Neural cell (in vitro differentiated cells): ENCODE measurements around the gene TBC1D19.

Source experiments
- EP300 ChIP-seq: fragments of 450-650 bp; conservative IDR thresholded peaks from 2 replicates; pipeline ENCODE4 v1.6.1; 2014; ENCODE audit warnings: antibody characterized with exemption, mild to moderate bottlenecking, moderate library complexity; ENCODE audit not compliant: poor library complexity, severe bottlenecking
- SMC3 ChIP-seq: fragments of 450-650 bp; conservative IDR thresholded peaks from 2 replicates; pipeline ENCODE4 v1.6.1; 2014; ENCODE audit warnings: antibody characterized with exemption, mild to moderate bottlenecking, moderate library complexity; ENCODE audit not compliant: poor library complexity
- TF ChIP-seq, protein P1 (sequence below): fragments of 450-650 bp; IDR thresholded peaks from 2 replicates; pipeline ENCODE4 v1.5.1; 2014; ENCODE audit warnings: antibody characterized with exemption, mild to moderate bottlenecking, moderate library complexity; ENCODE audit not compliant: poor library complexity, severe bottlenecking

- TF ChIP-seq, protein P1, sequence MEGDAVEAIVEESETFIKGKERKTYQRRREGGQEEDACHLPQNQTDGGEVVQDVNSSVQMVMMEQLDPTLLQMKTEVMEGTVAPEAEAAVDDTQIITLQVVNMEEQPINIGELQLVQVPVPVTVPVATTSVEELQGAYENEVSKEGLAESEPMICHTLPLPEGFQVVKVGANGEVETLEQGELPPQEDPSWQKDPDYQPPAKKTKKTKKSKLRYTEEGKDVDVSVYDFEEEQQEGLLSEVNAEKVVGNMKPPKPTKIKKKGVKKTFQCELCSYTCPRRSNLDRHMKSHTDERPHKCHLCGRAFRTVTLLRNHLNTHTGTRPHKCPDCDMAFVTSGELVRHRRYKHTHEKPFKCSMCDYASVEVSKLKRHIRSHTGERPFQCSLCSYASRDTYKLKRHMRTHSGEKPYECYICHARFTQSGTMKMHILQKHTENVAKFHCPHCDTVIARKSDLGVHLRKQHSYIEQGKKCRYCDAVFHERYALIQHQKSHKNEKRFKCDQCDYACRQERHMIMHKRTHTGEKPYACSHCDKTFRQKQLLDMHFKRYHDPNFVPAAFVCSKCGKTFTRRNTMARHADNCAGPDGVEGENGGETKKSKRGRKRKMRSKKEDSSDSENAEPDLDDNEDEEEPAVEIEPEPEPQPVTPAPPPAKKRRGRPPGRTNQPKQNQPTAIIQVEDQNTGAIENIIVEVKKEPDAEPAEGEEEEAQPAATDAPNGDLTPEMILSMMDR, result no peak
- no peak for TF ChIP-seq SMC3
- TF ChIP-seq EP300, result no peak
These were observed 145.1 kb downstream of the TBC1D19 start for GRCh38 chr4:26729027-26729426.
